ENCODE data around the gene DNAJC5G. TPM values are rescaled to one million over a fixed set of nuclear protein-coding genes. Genes with fewer than 3 reads are reported as not detected.

Gene DNAJC5G
- total and polyA plus RNA-seq, 2 of the 13 experiments (the other 11 are each of a cell fraction or from before 2014, with no cell fraction given), result 0.05 TPM; not detected in 1

DNA sequence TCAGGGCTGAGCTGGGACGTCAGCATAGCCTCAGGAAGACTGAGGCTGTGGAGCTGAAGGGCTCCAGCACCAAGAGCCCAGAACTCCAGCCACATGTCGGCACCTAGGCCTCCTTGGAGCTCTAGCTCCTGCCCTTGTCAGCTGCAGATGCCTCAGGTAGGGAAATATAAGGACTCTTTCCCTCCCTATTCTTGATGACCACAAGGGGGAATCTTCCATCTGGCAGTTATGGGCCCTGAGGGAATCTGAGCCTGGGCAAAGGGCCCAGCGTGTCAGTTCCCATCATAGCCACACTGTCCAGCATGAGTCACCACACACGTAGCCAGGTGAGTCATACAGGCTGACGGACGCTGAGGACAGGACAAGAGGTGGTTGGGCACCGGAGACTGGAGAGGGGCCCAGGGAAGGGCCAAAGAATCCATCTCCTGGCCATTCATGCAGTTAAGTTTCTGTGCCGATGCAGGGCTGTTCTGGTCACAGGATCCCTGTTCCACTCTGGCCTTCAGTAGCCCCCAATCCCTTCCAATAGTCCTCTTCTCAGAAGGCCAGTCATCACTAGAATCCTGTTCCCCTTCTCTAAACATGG lies 45.8 kb downstream of the DNAJC5G start:
- Histone ChIP-seq H3K79me2 (ENCODE audit: insufficient read depth, low read length) (peaks cover 25% of the 10 kb centered on the region), H3K4me2 (ENCODE audit: low read depth, low read length) (peak overlapping the region; percentile 95), H2AFZ (ENCODE audit: low read length) (no peak overlapping the region), H3K4me3 (replicated peaks in 1 of 3; ENCODE audit: insufficient read depth in 1 of 3, low read depth in 2 of 3, low read length in 3 of 3) (peak overlapping the region; percentile 82 to 86 (median 83)), H3K4me1 (ENCODE audit: insufficient read depth, low read length) (peaks cover 41% of the 10 kb centered on the region), H4K20me1 (ENCODE audit: insufficient read depth, low read length) (no peaks in the 10 kb centered on the region), H3K27ac (ENCODE audit: extremely low read length, insufficient read depth, low read length) (peak overlapping the region; percentile 91), H3K9ac (ENCODE audit: insufficient read depth, low read depth, low read length) (peak overlapping the region; percentile 99), H3K9me3 (ENCODE audit: low read length) (no peaks in the 10 kb centered on the region), H3K36me3 (replicated peaks in 1 of 2; ENCODE audit: control insufficient read depth in 1 of 2, insufficient read depth in 2 of 2, low read length in 2 of 2) (peaks cover 0 to 7% of the 10 kb centered on the region in 2 experiments; a peak in 4 of 5 replicates), H3K27me3 (ENCODE audit: control insufficient read depth in 1 of 2, insufficient read depth in 2 of 2, low read length in 2 of 2) (peaks cover 0 to 4% of the 10 kb centered on the region in 2 experiments; a peak in 1 of 5 replicates)
- ChIA-PET CTCF (ENCODE audit: low intra/inter-chr PET ratio, low total read pairs) (interaction anchor here (0.7 to 1.9 kb wide), 4 partner anchors 18 to 57 kb away, joined by 3 to 15 read pairs (median 6); partner anchors contain the start of genes EIF2B4 and SNX17), POLR2A (interaction anchor here (0.6 to 5.0 kb wide), 12 partner anchors 9 to 124 kb away, joined by 3 to 73 read pairs (median 10); partner anchors contain the start of genes EIF2B4, GTF3C2, PPM1G and SNX17)
- WGBS (ENCODE audit: low lambda C conversion rate), result 7% methylated on average over 8 of the region's 8 CpGs
- no TSS peak for BruUV-seq (replicated peaks)
- DNase-seq (ENCODE audit: low spot score) (peak; percentile 99), ATAC-seq (peak; percentile 89), FAIRE-seq (peak; percentile 95)
- intact Hi-C loops (cut with micrococcal nuclease; ENCODE audit: unreplicated experiment), result loop anchor here (1.0 kb wide), 6 partner anchors 18 to 342 kb away; partner anchors contain the start of genes EIF2B4, GTF3C2, SLC4A1AP and SNX17
- in situ Hi-C loops (cut with HindIII; ENCODE audit: extremely low pct_ligation_motif_present, low pct_unique_long_range_greater_than_20kb), result loop anchor here (5.0 kb wide), 1 partner anchor 51 kb away; the partner anchor contains the start of genes EIF2B4 and SNX17
- TF ChIP-seq ZNF430 (CRISPR knock-in tag; IDR thresholded peaks at IDR 0.05) (no peak), ZFP90 (CRISPR knock-in tag; IDR thresholded peaks at IDR 0.05; ENCODE audit: borderline replicate concordance) (0 out of 2 replicates have a peak, but pooled peaks have one; percentile 50), ZSCAN29 (CRISPR knock-in tag; conservative IDR thresholded peaks at IDR 0.05) (no peak), TFAP4 (IDR thresholded peaks at IDR 0.05; ENCODE audit: borderline replicate concordance, low read depth) (peak; percentile 83; the same call in 1 of the 2 replicates), ZMYM4 (CRISPR knock-in tag; IDR thresholded peaks at IDR 0.05) (peak; percentile 70; the same call in 1 of the 2 replicates), ZNF614 (CRISPR knock-in tag; IDR thresholded peaks at IDR 0.05; ENCODE audit: borderline replicate concordance) (peak; percentile 86; the same call in 1 of the 2 replicates), ZNF101 (CRISPR knock-in tag; IDR thresholded peaks at IDR 0.05; ENCODE audit: borderline replicate concordance, low read depth) (no peak), ZNF354B (CRISPR knock-in tag; IDR thresholded peaks at IDR 0.05) (no peak), ZSCAN25 (CRISPR knock-in tag; IDR thresholded peaks at IDR 0.05) (peak; percentile 83), KLF12 (CRISPR knock-in tag; IDR thresholded peaks at IDR 0.05; ENCODE audit: borderline replicate concordance) (no peak)
- TF ChIP-seq, protein P1, sequence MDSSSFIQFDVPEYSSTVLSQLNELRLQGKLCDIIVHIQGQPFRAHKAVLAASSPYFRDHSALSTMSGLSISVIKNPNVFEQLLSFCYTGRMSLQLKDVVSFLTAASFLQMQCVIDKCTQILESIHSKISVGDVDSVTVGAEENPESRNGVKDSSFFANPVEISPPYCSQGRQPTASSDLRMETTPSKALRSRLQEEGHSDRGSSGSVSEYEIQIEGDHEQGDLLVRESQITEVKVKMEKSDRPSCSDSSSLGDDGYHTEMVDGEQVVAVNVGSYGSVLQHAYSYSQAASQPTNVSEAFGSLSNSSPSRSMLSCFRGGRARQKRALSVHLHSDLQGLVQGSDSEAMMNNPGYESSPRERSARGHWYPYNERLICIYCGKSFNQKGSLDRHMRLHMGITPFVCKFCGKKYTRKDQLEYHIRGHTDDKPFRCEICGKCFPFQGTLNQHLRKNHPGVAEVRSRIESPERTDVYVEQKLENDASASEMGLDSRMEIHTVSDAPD (CRISPR knock-in tag; IDR thresholded peaks at IDR 0.05), result no peak
- TF ChIP-seq, protein P2, sequence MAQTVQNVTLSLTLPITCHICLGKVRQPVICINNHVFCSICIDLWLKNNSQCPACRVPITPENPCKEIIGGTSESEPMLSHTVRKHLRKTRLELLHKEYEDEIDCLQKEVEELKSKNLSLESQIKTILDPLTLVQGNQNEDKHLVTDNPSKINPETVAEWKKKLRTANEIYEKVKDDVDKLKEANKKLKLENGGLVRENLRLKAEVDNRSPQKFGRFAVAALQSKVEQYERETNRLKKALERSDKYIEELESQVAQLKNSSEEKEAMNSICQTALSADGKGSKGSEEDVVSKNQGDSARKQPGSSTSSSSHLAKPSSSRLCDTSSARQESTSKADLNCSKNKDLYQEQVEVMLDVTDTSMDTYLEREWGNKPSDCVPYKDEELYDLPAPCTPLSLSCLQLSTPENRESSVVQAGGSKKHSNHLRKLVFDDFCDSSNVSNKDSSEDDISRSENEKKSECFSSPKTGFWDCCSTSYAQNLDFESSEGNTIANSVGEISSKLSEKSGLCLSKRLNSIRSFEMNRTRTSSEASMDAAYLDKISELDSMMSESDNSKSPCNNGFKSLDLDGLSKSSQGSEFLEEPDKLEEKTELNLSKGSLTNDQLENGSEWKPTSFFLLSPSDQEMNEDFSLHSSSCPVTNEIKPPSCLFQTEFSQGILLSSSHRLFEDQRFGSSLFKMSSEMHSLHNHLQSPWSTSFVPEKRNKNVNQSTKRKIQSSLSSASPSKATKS (CRISPR knock-in tag; IDR thresholded peaks at IDR 0.05), result no peak
- TF ChIP-seq, protein P3, sequence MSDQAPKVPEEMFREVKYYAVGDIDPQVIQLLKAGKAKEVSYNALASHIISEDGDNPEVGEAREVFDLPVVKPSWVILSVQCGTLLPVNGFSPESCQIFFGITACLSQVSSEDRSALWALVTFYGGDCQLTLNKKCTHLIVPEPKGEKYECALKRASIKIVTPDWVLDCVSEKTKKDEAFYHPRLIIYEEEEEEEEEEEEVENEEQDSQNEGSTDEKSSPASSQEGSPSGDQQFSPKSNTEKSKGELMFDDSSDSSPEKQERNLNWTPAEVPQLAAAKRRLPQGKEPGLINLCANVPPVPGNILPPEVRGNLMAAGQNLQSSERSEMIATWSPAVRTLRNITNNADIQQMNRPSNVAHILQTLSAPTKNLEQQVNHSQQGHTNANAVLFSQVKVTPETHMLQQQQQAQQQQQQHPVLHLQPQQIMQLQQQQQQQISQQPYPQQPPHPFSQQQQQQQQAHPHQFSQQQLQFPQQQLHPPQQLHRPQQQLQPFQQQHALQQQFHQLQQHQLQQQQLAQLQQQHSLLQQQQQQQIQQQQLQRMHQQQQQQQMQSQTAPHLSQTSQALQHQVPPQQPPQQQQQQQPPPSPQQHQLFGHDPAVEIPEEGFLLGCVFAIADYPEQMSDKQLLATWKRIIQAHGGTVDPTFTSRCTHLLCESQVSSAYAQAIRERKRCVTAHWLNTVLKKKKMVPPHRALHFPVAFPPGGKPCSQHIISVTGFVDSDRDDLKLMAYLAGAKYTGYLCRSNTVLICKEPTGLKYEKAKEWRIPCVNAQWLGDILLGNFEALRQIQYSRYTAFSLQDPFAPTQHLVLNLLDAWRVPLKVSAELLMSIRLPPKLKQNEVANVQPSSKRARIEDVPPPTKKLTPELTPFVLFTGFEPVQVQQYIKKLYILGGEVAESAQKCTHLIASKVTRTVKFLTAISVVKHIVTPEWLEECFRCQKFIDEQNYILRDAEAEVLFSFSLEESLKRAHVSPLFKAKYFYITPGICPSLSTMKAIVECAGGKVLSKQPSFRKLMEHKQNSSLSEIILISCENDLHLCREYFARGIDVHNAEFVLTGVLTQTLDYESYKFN (CRISPR knock-in tag; conservative IDR thresholded peaks at IDR 0.05), result peak; percentile 86
- TF ChIP-seq, protein P4, sequence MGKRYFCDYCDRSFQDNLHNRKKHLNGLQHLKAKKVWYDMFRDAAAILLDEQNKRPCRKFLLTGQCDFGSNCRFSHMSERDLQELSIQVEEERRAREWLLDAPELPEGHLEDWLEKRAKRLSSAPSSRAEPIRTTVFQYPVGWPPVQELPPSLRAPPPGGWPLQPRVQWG (CRISPR knock-in tag; IDR thresholded peaks at IDR 0.05; ENCODE audit: borderline replicate concordance, low read depth), result no peak
